Right hindlimb (tissue), 1 donor: ENCODE results near the gene KRT12.
"Not testable (repeated sequence)": the region's sequence is repeated elsewhere in the genome, so short reads cannot be mapped to it uniquely, and the experiment has no call there.

Experiments used
- DNase-seq: peaks from one replicate; pipeline ENCODE4 v3.0.0-alpha.2; 2018

The KRT12 gene

GRCh38 chr17:40841246-40841645, 25.8 kb downstream of the KRT12 start:
- peak; percentile 32 for DNase-seq

DNA sequence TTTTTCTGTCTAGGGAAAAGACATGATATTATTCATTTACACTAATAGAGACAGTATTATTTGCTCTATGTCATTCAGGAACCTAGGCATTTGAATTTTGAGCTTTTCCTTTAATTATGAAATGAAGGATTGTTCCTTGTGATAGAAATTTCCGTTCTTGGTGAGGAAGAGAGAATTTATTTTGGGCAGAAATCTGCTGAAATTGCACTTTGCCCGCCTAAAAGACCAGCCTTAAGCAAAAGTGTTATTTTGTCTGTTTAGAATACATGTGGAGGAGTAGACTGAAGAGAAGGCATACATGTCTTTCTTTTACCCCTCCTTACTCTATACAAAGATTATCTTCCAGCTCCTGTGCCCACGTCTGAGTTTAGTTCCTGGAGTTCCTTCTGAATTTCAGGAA, 27.8 kb downstream of the KRT12 start:
- no peak for DNase-seq

DNA sequence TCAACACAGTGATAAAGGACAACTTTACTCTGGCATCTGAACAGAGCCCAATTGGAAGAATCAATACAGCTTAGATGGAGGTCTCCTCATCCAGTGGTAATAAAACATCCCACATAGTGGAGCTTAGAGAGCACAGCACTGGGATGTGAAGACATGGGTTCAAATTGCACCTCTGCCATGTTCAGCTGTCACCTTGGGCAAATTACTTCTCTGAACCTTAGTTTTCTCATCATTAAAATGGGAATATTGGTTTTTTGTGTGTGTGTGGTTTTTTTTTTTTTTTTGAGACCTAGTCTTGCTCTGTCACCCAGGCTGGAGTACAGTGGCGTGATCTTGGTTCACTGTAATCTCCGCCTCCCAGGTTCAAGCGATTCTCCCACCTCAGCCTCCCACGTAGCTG, 31.0 kb downstream of the KRT12 start:
- DNase-seq, result no peak

- no peak for DNase-seq
Observed at GRCh38 chr17:40833882-40834281, 33.1 kb downstream of the KRT12 start.

GRCh38 chr17:40832840-40833239, 34.2 kb downstream of the KRT12 start:
- DNase-seq, result no peak

DNA sequence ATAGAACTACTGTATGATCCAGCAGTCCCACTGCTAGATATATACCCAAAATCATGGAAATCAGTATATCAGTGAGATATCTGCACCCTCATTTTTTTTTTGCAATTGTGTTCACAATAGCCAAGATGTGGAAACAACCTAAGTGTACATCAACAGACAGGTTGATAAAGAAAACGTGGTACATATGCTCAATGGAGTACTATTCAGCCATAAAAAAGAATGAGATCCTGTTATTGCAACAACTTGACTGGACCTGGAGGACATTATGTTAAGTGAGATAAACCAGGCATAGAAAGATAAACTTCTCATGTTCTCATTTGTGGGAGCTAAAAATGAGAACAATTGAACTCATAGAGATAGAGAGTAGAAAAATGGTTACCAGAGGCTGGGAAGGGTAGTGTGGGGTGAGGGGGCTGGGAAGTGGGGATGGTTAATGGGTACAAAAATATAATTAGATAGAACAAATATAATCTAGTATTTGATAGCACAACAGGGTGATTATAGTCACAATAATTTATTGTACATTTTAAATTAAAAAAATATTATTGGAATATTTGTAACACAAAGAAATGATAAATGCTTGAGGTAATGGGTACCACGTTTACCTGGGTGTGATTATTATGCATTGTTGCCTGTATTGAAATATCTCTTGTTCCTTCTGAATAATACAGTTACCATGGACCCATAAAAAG, 36.8 kb downstream of the KRT12 start:
- DNase-seq, result no peak

GRCh38 chr17:40828454-40829044, 38.5 kb downstream of the KRT12 start:
- DNase-seq, result no peak

DNA sequence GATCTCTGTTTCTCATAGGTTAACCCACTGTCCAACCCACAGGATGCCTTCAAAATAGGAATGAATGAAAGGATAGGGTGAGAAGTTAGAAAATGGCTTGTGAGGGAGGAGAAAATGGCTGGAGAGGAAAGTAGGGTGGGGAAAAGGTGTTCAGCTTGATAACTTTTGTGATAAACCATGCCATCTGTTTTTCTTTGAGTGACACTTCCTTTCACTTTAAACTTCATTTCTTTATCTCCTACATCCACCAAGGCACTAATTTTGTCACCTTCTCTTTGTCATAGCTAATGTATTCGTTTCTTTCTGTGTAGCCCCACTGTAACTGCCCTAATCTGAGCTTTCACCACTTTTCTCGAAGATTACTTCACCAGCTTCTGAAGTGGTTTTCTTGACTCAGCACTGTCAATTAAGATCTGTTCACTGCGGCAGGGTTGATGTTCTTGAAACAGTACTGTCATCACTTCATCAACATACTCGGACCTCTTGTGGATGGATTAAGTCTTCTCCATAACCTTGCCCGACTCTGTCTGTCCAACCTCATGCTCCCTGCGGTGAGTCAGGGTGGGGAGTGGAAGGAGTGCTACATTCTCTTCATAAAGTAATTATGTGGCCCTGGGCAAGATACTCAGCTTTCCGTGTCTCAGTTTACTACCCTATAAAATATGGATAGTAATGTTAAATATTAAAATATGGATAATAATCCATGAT, 39.1 kb downstream of the KRT12 start:
- DNase-seq, result no peak

DNA sequence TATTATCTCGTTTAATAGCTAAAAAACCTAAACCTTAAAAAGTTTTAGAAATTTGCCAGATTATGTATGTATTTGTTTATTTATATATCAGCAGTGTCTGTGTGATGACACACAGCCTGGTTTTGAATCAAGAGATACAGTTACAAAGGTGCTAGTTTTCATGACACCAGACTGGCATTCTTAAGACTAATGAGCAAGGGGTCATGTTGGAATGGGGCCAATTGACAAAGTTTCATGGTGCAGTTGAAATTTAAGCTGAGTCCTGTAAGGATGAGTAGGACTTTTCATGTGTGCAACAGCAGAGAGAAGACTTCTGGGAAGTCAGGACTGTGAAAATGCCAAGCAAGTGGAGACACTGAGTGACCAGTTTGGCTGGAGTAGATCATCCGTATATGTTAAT, 41.4 kb downstream of the KRT12 start:
- no peak for DNase-seq

DNA sequence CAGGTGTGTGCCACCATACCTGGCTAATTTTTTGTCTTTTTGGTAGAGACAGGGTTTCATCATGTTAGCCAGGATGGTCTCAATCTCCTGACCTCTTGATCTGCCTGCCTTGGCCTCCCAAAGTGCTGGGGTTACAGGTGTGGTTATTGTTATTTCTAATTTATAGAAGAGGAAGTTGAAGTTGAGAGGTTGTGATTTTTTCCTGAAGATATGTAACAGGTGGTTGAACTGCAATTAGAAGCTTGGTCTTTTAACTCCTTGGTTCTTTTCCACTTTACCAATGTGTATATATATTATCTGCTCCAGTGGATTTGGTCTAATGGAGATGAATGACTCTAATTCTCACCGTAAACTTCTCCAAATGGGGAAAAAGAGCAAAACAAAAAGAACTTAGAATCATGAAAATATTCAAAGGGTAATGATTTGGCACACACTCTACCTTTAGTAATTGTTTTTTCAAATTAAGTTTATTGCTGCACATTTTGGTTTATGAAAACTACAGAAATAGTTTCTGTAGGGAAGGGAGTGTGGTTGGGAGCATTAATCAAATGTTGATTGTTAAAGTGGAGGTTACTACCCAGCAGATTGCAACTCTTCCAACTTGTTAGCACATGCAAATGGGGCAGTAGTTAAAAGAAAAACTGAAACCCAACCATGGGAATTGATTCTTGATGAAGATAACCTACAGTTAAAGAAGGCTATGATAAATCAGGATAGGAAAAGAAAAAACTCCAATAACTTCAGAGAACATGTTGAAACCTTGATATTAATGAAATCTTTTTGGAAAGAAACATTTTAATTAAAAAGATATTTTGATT, 42.8 kb downstream of the KRT12 start:
- no peak for DNase-seq

GRCh38 chr17:40822132-40822812, 44.8 kb downstream of the KRT12 start, which contains the start of gene KRT10:
KRT10 (minus strand) TSS chr17:40822614; CDS start chr17:40822585, 29 bp downstream.
- DNase-seq, result no peak

DNA sequence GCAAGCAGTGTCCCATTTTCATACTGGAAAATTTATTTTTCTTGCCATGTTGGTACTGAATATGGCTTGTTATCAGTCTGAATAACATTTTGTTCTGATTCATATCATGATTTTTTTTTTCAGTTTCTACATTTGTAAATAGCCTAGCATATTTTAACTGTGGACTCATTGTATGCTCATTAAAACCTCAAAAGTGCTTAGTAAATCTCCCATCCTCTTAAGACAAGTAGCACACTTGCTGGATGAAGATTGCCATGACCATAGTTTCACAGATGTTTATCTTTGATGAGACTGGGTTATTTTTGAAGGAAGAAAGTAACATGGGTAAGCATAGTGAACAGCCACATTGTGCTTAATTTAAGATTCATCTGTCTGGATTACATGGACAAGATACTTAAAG, 45.5 kb downstream of the KRT12 start:
- DNase-seq, result no peak

DNA sequence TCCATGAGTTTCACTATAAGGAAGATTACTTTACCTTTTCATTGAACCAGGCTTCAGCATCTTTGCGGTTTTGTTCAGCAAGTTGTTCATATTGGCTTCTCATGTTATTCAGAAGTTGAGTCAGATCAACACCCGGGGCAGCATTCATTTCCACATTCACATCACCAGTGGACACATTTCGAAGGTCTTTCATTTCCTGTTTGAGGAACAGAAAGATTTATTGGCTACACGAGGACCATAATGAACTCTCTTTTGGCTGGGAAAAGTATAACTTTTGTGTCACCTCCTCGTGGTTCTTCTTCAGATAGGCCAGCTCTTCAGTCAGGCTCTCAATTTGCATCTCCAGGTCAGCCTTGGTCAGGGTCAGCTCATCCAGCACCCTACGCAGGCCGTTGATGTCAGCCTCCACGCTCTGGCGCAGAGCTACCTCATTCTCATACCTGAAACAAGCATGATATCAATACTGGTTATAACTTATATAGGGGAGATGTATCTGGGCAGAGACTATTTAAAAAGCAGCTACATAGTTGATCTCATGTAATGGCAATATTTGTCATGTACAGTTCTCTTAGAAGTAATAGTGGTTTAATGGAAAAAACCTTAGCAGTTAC, 46.7 kb downstream of the KRT12 start:
- DNase-seq, result no peak

GRCh38 chr17:40819528-40820125, 47.4 kb downstream of the KRT12 start:
- DNase-seq, result no peak

DNA sequence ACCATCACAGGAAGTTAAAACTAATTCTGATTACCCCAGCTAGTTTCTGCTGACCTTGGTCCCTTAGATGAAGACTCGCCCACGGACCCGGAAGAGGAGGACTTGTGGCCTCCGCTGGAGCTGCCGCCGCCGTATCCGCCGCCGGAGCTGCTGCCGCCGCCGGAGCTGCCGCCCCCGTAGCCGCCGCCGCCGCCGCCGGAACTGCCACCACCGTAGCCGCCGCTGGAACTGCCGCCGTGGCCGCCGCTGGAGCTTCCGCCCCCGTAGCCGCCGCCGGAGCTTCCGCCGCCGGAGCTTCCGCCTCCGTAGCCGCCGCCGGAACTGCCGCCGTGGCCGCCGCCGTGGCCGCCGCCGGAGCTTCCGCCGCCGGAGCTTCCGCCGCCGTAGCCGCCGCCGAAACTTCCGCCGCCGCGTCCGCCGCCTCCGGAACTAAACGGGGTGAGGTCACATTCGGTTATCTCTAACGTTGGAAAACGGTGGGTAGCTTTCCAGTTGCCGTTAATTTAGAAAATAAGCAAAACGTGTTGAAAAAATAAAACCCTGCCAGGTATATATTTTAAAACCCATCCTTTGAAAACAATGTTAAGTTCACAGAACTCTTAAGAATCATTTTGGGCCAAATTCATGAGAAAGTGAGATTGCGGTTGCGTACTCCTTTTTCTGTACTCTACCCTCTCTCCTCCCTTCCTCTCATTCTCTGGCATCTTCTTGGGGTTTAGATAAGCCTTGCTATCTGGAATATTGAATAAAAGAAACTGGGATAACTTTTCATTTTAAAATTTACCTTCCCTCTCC, 48.1 kb downstream of the KRT12 start:
- peak; percentile 91 for DNase-seq

DNA sequence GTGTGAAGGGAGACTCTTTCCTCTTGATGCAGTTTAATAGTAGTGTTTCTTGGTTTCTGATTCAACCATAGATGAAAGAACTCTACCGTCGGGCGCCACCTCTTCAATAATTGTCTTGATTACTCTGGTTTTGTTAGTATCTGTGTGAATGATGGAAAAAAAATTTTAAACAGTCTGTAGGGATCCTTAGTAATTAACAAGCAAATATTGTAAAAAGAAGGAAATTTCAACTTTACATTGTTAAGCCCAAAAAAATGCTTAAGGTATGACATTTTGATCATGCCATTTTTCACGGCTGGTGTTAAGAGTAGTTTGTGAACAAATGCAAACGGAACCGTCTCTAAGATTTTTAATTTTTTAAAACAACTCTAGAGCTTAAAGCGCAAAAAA, 48.7 kb downstream of the KRT12 start:
- no peak for DNase-seq

GRCh38 chr17:40817103-40817682, 49.8 kb downstream of the KRT12 start:
- no peak for DNase-seq

DNA sequence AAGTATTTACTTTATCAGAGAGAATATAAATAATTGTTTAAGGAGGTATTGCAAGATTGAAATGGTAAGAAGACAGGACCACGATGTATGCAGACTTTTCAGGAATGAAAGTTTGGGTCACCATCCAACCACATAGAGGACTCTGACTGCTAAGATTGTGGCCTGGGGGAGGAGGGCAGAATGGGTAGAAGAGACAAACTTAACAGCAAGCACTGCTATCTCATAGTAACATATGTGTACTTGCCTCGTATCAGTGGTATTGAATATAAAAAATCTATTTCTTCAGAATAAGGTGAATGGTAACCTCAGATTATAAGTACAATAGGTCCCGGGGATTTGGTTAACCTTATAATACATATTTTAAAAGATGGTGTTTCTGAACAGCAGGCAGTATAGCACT, 50.5 kb downstream of the KRT12 start:
- no peak for DNase-seq

DNA sequence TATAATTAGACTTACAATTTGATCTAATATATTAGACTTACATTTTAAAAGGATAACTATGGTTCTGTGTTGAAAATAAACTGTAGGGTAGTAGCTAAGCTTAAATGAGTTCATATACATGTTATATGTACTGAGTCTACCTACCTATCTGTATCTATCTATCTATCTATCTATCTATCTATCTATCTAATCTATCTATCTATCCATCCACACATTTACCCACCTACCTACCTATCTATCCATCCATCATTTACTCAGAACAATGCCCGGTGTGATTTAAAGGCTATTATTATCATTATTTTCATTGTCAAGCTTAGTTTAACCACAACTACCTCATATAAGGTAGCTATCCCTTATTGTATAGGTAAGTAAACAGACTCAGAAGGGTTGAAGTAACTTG, 51.6 kb downstream of the KRT12 start:
- no peak for DNase-seq

DNA sequence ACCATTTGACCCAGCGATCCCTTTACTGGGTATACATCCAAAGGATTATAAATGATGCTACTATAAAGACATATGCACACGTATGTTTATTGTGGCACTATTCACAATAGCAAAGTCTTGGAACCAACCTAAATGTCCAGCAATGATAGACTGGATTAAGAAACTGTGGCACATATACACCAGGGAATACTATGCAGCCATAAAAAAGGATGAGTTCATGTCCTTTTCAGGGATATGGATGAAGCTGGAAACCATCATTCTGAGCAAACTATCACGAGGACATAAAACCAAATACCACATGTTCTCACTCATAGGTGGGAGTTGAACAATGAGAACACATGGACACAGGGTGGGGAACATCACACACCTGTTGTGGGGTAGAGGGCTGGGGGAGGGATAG, 52.4 kb downstream of the KRT12 start:
- not testable (repeated sequence) for DNase-seq

- DNase-seq, result no peak
Observed at GRCh38 chr17:40813804-40814203, 53.2 kb downstream of the KRT12 start.
